ENCODE results near the gene TEX264. TPM values are rescaled to one million over a fixed set of nuclear protein-coding genes. Genes with fewer than 3 reads are reported as not detected.

Gene TEX264
- total and polyA plus RNA-seq, 2 of the 13 experiments (the other 11 are each of a cell fraction or from before 2014, with no cell fraction given) = 35.2 to 52.1 TPM

DNA sequence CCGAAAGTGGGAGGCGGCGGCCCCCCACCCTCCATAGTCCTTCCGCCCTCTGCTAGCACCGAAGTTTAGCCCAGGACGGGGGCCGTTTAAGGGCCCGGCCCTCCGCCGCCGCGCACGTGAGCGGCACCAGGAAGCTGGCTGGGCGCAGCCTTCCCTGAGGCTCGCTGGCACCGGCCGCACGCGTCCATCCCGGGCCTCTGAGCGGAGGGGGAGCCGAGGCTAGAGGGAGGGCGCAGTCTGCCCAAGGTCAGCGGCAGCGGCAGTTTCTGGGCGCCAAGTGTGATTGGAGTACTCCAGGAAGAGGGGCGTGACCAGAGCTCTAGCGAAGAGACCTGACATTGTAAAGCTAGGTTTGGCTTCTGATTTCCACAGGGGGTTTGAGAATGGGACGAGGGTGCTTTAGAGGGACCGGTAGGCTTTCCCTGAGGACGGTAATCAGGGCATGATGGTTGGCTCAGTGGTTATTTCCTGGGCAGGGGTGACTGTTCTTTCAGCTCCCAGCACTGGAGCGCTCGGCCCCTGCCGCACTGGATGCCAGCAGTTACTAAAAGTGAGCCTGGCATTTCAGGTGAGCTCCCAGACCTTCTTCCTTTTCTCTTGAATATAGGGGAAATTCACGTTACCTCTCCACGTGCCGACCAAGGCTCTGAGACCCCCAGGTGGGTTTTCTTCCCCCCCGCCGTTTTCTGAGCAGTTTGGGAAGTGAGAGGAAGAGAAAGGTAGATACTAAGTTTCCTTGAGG lies 853 bp downstream of the TEX264 start (continued):
- no peak for TF ChIP-seq ZNF451 (CRISPR knock-in tag; IDR thresholded peaks at IDR 0.05)
- TF ChIP-seq, protein P1, sequence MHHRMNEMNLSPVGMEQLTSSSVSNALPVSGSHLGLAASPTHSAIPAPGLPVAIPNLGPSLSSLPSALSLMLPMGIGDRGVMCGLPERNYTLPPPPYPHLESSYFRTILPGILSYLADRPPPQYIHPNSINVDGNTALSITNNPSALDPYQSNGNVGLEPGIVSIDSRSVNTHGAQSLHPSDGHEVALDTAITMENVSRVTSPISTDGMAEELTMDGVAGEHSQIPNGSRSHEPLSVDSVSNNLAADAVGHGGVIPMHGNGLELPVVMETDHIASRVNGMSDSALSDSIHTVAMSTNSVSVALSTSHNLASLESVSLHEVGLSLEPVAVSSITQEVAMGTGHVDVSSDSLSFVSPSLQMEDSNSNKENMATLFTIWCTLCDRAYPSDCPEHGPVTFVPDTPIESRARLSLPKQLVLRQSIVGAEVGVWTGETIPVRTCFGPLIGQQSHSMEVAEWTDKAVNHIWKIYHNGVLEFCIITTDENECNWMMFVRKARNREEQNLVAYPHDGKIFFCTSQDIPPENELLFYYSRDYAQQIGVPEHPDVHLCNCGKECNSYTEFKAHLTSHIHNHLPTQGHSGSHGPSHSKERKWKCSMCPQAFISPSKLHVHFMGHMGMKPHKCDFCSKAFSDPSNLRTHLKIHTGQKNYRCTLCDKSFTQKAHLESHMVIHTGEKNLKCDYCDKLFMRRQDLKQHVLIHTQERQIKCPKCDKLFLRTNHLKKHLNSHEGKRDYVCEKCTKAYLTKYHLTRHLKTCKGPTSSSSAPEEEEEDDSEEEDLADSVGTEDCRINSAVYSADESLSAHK (CRISPR knock-in tag; IDR thresholded peaks at IDR 0.05; ENCODE audit: borderline replicate concordance) = no peak
- TF ChIP-seq, protein P2, sequence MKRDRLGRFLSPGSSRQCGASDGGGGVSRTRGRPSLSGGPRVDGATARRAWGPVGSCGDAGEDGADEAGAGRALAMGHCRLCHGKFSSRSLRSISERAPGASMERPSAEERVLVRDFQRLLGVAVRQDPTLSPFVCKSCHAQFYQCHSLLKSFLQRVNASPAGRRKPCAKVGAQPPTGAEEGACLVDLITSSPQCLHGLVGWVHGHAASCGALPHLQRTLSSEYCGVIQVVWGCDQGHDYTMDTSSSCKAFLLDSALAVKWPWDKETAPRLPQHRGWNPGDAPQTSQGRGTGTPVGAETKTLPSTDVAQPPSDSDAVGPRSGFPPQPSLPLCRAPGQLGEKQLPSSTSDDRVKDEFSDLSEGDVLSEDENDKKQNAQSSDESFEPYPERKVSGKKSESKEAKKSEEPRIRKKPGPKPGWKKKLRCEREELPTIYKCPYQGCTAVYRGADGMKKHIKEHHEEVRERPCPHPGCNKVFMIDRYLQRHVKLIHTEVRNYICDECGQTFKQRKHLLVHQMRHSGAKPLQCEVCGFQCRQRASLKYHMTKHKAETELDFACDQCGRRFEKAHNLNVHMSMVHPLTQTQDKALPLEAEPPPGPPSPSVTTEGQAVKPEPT (CRISPR knock-in tag; IDR thresholded peaks at IDR 0.05; ENCODE audit: low read depth) = no peak
- TF ChIP-seq ZNF878 (CRISPR knock-in tag; IDR thresholded peaks at IDR 0.05) = no peak
- TF ChIP-seq CEBPG (CRISPR knock-in tag; IDR thresholded peaks at IDR 0.05) = no peak
- TF ChIP-seq, protein P3, sequence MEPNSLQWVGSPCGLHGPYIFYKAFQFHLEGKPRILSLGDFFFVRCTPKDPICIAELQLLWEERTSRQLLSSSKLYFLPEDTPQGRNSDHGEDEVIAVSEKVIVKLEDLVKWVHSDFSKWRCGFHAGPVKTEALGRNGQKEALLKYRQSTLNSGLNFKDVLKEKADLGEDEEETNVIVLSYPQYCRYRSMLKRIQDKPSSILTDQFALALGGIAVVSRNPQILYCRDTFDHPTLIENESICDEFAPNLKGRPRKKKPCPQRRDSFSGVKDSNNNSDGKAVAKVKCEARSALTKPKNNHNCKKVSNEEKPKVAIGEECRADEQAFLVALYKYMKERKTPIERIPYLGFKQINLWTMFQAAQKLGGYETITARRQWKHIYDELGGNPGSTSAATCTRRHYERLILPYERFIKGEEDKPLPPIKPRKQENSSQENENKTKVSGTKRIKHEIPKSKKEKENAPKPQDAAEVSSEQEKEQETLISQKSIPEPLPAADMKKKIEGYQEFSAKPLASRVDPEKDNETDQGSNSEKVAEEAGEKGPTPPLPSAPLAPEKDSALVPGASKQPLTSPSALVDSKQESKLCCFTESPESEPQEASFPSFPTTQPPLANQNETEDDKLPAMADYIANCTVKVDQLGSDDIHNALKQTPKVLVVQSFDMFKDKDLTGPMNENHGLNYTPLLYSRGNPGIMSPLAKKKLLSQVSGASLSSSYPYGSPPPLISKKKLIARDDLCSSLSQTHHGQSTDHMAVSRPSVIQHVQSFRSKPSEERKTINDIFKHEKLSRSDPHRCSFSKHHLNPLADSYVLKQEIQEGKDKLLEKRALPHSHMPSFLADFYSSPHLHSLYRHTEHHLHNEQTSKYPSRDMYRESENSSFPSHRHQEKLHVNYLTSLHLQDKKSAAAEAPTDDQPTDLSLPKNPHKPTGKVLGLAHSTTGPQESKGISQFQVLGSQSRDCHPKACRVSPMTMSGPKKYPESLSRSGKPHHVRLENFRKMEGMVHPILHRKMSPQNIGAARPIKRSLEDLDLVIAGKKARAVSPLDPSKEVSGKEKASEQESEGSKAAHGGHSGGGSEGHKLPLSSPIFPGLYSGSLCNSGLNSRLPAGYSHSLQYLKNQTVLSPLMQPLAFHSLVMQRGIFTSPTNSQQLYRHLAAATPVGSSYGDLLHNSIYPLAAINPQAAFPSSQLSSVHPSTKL (CRISPR knock-in tag; IDR thresholded peaks at IDR 0.05) = peak; percentile 28; the same call in 1 of the 2 replicates
- TF ChIP-seq SAP130 (CRISPR knock-in tag; IDR thresholded peaks at IDR 0.05; ENCODE audit: low read depth) = peak; percentile 74
- TF ChIP-seq ZFY (CRISPR knock-in tag; IDR thresholded peaks at IDR 0.05) = peak; percentile 66; the same call in 1 of the 2 replicates
- TF ChIP-seq CAMTA2 (CRISPR knock-in tag; IDR thresholded peaks at IDR 0.05; ENCODE audit: borderline replicate concordance) = no peak
- TF ChIP-seq ZNF589 (CRISPR knock-in tag; conservative IDR thresholded peaks at IDR 0.05) = 0 out of 2 replicates have a peak, but pooled peaks have one; percentile 29
- TF ChIP-seq, protein P4, sequence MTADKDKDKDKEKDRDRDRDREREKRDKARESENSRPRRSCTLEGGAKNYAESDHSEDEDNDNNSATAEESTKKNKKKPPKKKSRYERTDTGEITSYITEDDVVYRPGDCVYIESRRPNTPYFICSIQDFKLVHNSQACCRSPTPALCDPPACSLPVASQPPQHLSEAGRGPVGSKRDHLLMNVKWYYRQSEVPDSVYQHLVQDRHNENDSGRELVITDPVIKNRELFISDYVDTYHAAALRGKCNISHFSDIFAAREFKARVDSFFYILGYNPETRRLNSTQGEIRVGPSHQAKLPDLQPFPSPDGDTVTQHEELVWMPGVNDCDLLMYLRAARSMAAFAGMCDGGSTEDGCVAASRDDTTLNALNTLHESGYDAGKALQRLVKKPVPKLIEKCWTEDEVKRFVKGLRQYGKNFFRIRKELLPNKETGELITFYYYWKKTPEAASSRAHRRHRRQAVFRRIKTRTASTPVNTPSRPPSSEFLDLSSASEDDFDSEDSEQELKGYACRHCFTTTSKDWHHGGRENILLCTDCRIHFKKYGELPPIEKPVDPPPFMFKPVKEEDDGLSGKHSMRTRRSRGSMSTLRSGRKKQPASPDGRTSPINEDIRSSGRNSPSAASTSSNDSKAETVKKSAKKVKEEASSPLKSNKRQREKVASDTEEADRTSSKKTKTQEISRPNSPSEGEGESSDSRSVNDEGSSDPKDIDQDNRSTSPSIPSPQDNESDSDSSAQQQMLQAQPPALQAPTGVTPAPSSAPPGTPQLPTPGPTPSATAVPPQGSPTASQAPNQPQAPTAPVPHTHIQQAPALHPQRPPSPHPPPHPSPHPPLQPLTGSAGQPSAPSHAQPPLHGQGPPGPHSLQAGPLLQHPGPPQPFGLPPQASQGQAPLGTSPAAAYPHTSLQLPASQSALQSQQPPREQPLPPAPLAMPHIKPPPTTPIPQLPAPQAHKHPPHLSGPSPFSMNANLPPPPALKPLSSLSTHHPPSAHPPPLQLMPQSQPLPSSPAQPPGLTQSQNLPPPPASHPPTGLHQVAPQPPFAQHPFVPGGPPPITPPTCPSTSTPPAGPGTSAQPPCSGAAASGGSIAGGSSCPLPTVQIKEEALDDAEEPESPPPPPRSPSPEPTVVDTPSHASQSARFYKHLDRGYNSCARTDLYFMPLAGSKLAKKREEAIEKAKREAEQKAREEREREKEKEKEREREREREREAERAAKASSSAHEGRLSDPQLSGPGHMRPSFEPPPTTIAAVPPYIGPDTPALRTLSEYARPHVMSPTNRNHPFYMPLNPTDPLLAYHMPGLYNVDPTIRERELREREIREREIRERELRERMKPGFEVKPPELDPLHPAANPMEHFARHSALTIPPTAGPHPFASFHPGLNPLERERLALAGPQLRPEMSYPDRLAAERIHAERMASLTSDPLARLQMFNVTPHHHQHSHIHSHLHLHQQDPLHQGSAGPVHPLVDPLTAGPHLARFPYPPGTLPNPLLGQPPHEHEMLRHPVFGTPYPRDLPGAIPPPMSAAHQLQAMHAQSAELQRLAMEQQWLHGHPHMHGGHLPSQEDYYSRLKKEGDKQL (CRISPR knock-in tag; IDR thresholded peaks at IDR 0.05; ENCODE audit: low read depth) = no peak
- TF ChIP-seq ZNF720 (CRISPR knock-in tag; IDR thresholded peaks at IDR 0.05) = no peak
